CD4-positive, alpha-beta T cell treated with Interleukin-2 at 100 ng/mL for 4 hours (primary cell): ENCODE data around the gene TATDN3.
A peak's percentile ranks its signal among the peaks of the same experiment; 100 is the strongest.
"Not testable (repeated sequence)": the region's sequence is repeated elsewhere in the genome, so short reads cannot be mapped to it uniquely, and the experiment has no call there.

Experiments used
- DNase-seq: peaks from one replicate; pipeline ENCODE4 v3.0.0-alpha.2; 2020; ENCODE audit warnings: low spot score

The TATDN3 gene

GRCh38 chr1:212775241-212775640, 16.5 kb upstream of the TATDN3 start:
- DNase-seq, result no peak

- DNase-seq, result no peak
These were observed 14.5 kb upstream of the TATDN3 start for GRCh38 chr1:212777151-212777550.

GRCh38 chr1:212779086-212779485, 12.6 kb upstream of the TATDN3 start:
- not testable (repeated sequence) for DNase-seq

DNA sequence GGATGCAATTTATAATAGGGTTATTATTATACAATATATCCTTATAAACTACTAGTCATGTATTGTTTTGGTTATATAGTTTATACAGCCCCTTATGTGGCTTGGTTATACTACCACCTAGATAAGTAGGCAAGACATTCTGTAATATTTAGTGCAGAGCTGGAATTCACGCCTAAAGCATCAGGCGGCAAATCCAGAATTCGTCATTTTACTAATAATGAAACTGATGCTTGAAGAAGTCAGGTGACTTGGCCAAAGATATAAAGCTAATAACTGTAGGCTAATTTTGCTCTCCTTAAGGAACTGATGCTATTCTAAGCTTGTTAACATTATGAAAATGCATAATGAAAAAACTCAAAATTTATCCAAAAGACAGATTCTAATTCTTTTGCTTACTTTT, 10.9 kb upstream of the TATDN3 start:
- DNase-seq, result no peak

GRCh38 chr1:212781225-212781624, 10.5 kb upstream of the TATDN3 start:
- DNase-seq, result no peak

DNA sequence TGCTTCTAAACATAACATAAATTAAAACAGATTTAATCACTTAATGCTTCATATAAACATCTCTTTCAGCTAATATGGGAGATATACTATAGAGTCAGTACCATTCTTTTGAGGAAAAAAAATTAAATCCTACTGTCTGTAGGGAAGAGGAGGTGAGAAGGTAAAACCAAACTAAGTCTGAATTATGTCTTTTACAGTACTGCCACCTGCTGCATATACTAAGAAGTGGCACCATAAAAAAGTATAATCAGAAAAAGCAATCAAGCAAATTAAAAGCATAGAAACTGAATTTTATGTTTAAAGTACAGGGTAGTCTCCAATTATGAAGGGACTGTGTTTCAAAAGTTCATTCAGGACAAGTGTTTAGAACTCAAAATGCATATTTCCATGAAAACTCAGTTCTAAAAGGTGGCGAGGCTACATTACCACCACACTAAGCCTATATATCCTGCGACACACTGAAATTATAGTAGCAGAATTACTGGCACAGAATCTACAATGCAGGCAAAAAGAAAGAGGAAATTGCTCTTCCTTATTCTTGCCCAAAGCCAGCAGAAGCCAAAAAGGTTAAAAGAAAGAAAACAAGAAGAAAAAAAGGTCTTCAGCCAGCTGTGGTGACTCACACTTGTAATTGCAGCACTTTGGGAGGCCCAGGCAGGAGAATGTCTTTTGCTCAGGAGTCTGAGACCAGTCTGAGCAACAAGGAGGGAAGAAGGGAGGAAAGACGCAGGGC, 9.1 kb upstream of the TATDN3 start:
- DNase-seq, result peak; percentile 39

GRCh38 chr1:212783976-212784375, 7.7 kb upstream of the TATDN3 start:
- DNase-seq, result no peak

GRCh38 chr1:212785871-212786270, 5.8 kb upstream of the TATDN3 start:
- no peak for DNase-seq

DNA sequence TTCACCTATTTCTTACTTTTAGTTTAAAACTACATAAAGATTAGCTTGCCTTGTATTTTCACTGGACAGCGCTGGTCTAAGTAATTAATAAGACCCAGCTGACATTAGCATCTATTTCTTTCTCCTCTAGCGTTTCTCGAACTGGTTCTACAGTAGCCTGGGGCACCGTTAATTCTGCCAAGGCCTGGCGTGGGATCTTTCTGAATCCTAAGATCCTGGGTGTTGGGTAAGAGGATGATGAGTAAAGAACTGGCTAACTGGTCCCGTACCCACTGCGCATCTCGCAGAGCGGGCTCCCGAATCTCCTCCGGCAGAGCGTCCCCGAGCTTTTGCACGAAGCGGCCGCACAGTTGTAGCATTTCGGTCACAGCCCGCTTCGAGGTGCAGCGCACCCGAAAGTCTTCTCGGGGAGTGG, 426 bp upstream of the TATDN3 start:
- no peak for DNase-seq

DNA sequence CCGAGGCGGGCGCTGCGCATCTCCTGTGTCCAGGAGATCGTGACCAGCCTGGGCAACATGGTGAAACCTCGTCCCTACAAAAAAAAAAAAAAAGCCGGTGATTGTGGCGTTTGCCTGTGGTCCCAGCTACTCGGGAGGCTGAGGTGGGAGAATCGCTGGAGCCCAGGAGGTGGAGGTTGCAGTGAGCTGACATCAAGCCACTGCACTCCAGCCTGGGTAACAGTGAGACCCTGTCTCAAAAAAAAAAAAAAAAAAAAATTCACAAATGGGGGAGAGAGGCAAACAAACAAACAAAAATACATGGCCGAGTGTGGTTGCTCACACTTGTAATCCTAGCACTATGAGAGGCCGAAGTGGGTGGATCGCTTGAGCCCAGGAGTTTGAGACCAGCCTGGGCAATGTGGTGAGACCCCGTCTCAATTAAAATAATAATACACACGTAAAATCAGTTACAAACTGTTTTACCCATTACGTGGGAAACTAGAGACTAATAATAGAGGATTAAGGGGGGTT, 758 bp downstream of the TATDN3 start:
- no peak for DNase-seq

- peak; percentile 17 for DNase-seq
These were observed 2.9 kb downstream of the TATDN3 start for GRCh38 chr1:212794561-212795014.

- DNase-seq, result no peak
These were observed 6.0 kb downstream of the TATDN3 start for GRCh38 chr1:212797681-212798080.

DNA sequence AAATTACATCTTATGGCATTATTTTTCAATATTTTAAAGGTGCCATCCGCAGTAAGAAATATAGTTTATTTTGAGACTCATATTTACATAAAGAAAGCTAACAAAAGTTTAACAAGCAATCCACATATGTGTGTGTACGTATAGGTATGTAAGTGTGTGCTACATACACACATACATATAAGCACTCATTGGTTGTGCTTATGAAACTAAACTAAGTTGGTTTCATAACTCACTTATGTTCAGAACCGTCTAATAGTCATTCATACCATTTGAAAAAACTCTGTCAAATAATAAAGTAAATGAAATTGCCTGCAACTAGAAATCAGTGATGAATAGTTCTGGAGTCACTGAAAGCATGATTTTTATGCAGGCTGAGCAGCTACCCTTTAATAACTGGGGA, 14.1 kb downstream of the TATDN3 start:
- DNase-seq, result no peak

GRCh38 chr1:212814537-212815334, 23.0 kb downstream of the TATDN3 start:
- DNase-seq, result no peak

- DNase-seq, result no peak
These were observed 25.0 kb downstream of the TATDN3 start for GRCh38 chr1:212816567-212817278.

GRCh38 chr1:212819726-212820125, 28.0 kb downstream of the TATDN3 start:
- DNase-seq, result no peak

- DNase-seq, result no peak
These were observed 29.3 kb downstream of the TATDN3 start for GRCh38 chr1:212820969-212821368.

DNA sequence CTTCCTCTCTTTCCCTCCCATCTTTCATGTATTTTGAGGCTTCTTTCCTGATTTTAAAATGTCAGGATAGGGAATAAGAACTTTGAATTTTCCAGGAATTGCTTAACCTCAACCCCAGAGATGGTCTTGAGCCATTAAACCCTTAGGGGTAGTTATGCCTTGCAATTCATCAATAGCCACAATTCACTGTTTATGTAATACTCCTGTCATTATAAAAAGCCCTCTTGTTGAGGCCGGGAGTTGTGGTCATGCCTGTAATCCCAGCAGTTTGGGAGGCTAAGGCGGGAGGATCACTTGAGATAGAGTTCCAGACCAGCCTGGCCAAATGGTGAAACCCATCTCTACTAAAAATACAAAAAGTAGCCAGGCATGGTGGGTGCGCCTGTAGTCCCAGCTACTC, 31.3 kb downstream of the TATDN3 start:
- no peak for DNase-seq

- DNase-seq, result no peak
These were observed 32.5 kb downstream of the TATDN3 start for GRCh38 chr1:212824201-212824600.

- no peak for DNase-seq
These were observed 34.2 kb downstream of the TATDN3 start for GRCh38 chr1:212825798-212826452.

- no peak for DNase-seq
These were observed 35.6 kb downstream of the TATDN3 start for GRCh38 chr1:212827171-212827776.
